Measurements from ENCODE around the gene FOXK1.

Gene FOXK1

DNA sequence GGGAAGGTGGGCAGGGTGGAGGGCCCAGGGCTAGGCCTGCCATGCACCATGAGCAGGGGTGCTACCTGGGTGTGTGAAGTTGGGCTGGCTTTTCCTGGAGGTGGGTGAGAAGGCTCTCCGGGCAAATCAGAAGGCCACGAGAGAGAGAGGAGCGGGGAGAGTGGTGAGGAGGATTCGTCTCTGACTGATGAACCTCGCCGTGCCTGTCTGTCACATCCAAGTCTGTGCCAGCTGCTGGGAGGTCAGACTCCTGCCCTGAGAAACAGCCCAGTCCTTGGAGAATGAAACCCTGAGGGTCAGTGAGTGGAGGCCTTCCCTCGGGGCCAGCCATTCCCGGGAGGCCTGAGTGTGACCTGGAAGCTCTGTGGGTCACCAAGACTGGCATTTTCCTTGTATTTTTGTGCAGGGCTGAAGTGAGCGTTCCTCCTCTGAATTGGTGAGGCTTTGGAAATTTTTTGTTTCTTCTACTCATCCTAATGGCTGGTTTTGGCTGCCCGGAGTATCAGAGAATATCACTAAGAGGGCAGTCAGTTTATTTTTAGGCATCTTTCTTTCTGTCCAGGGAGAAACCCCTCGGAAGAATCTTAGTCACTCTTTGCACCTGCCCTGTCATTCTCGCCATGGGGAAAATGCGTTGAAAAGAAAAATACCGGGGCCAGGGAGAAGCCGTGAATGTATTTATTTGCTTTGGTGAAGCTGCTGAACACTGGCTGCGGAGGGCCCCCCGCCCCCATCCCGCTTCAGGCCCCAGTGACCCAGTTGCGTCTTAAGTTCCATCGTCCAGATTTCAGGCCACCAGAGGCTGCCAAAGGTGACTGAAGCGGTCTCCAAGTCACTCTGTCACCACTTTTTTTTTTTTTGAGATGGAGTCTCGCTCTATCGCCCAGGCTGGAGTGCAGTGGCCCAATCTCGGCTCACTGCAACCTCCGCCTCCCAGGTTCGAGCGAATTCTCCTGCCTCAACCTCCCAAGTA lies 86.8 kb downstream of the FOXK1 start:
- DNase-seq, result no peak

DNA sequence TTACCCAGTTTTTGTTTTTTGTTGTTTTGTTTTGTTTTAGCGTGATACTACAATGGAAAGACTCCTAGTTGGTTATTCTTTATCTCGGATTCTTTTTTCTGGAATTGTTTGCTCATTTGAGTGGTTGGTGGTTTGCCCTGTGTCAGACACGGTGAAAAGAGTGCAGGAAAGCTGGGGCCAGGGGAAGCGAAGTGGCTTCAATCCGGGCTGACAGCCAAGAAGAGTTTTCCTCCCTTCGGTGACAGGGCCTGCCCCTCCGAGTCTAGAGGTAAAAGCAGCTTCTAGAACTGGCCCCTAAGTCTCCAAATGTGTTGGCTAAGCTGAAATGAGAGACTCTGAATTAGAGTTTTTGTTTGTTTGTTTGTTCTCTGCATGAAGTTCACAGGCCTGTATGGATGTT lies 87.7 kb downstream of the FOXK1 start:
- no peak for DNase-seq

DNA sequence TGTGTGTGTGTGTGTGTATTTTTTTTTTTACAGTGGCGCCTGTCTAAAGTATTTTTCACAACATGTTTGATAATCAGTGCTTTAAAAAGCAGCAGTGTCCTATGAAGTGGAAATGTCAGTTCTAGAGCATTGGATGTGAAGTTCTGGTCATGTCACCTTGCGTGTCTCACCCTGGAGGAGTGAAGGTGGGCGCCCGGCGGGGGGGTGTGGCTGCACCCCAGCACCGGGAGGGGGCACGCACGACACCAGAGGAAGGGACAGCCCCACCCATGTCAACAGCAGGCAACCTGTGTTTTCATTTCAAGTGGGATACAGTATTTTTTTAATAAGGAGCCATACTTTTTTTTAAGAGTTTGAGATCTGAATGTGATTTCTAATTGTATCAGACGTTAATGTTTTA lies 88.8 kb downstream of the FOXK1 start:
- DNase-seq, result no peak

DNA sequence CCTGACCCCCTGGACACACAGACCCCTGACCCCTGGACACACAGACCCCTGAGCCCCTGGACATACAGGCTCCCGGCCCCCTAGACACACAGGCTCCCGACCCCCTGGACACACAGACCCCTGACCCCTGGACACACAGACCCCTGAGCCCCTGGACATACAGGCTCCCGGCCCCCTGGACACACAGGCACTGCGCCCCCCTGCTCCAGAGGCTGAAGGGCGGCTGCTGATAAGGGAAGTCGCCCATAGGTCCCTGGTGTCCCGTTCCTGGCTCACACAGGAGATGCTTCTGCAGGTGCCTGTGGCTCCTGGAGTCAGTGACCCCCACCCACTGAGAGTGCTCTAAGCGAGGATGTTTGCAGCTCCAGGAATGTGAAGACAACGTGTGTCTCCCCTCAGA lies 89.6 kb downstream of the FOXK1 start:
- no peak for DNase-seq

DNA sequence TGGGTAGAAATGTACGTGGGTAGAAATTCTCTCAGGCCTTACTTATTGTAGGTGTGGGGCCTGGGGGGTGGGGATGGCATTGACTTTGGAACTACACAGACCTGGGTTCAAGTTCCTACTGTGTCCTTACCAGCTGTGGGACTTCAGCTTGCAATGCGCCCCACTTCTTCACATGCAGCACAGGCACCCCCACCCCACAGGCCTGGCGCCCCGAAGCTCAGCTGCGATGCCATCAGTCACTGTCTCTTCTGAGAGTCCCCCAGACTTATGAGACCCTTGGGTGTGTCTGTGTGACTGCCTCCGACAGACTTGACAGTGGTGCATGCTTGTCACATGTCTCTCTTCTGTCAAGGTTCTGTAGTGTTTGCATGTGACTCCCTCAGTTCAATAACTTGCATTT lies 90.2 kb downstream of the FOXK1 start:
- DNase-seq, result no peak

GRCh38 chr7:4774007-4774406 lies 91.9 kb downstream of the FOXK1 start:
- DNase-seq, result no peak

DNA sequence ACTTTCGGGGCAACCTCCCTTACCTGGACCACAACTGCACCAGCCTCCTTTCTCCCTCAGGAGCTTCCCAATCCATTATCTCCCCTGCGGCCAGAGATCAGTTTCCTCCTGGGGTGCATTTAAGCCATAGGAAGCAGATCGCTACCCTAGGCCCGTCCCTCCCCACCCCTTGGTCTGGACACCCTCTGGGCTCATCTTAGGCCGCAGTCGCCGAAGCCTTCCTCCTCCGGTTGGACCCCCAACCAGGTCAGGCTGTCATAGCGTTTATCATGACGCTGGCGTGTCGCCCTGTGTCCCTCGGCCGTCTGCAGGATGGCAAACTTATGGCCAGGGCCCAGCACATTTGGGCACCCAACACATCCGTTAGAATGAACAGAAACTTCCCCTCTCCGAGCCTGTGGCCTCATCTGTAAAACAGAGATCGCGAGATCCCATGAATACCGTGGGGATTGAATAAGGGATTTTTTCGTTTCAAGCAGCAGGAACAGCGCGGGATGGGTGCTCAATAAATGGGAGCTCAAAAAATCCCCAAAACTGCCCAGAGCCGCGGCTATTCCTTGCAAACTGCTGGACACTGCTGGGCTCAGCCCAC lies 92.7 kb downstream of the FOXK1 start:
- no peak for DNase-seq

- DNase-seq, result peak; percentile 55
These were observed 93.3 kb downstream of the FOXK1 start, which contains the start of gene AP5Z1 for GRCh38 chr7:4775250-4775847. TSS of gene AP5Z1 (plus strand) at chr7:4775623. CDS start at chr7:4775716, 93 bp downstream.

- DNase-seq, result no peak
These were observed 93.9 kb downstream of the FOXK1 start for GRCh38 chr7:4775848-4776623.

GRCh38 chr7:4779118-4779517 lies 97.0 kb downstream of the FOXK1 start:
- no peak for DNase-seq

GRCh38 chr7:4781366-4782069 lies 99.4 kb downstream of the FOXK1 start:
- no peak for DNase-seq

DNA sequence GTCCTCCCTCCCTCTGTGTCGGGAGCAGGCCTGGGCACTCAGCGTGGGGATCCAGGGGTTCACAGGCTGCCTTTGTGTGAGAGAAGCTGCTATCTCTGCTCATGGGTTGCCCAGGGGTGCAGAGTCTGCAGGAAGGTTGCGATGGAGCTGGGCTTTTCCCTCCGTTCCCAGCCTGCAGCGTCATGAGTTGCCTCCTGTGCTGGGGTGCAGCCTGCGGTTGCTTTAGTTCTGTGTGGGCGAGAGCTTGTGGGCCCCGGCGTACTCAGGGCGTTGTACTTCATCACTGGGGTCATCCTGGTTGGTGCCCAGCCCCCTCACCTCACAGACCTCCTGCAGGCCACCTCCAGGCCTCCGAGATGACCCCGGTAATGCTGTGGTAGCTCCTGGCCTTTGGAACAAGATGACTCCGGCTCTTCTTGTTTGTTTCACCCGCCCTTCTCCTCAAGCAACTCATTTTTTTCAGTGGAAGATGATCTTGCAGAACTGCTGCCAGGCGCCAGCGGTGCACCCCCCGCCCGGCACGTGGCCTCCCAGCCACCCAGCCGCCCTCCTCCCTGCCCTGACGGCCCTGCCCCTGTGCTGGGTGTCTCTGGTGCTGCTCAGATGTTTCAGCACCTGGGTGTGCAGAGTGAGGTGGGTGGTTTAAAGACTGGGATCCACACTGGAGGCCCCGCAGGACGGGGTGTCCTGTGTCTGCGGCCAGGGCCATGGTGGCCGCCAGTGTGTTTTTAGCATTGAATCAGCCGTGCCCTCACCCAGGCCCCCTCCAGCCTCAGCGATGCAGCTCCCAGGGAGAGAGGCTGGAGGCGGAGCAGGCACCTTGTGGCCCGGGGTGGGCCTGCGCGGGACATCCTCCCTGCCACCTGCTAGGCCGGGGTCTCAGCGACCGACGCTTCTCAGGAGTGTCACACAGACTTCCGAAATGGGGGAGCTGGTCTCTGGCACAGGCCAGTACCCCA lies 100.5 kb downstream of the FOXK1 start:
- DNase-seq, result no peak

- DNase-seq, result no peak
These were observed 101.2 kb downstream of the FOXK1 start for GRCh38 chr7:4783292-4783652.

DNA sequence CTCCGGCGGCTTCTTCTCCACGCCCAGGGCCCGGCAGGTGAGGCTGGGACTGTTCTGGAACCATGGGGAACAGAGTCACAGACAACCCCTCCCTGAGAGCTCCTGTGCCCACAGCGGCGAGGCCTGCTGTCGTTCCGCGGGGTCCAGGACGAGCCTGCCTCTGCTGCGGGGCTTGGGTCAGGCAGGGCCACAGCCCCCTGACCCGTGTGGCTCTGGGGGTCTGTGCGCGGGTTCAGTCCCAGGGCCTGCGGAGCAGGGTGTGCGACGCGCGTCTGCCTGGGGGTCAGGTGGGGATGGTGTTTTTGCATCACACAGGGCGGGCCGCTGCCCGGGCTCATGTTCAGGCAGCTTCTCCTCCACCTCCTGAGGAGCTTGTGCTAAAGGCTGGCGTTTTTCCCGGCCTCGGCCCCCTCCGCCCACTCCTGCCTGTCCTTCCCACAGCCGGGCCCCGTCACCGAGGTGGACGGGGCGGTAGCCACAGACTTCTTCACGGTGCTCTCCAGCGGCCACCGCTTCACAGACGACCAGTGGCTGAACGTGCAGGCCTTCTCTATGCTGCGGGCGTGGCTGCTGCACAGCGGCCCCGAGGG lies 101.8 kb downstream of the FOXK1 start:
- DNase-seq, result no peak

GRCh38 chr7:4784799-4785198 lies 102.7 kb downstream of the FOXK1 start:
- DNase-seq, result no peak

- no peak for DNase-seq
These were observed 103.3 kb downstream of the FOXK1 start for GRCh38 chr7:4785371-4785770.

- no peak for DNase-seq
These were observed 103.9 kb downstream of the FOXK1 start for GRCh38 chr7:4786015-4786414.

- DNase-seq, result no peak
These were observed 105.4 kb downstream of the FOXK1 start for GRCh38 chr7:4787541-4787940.

DNA sequence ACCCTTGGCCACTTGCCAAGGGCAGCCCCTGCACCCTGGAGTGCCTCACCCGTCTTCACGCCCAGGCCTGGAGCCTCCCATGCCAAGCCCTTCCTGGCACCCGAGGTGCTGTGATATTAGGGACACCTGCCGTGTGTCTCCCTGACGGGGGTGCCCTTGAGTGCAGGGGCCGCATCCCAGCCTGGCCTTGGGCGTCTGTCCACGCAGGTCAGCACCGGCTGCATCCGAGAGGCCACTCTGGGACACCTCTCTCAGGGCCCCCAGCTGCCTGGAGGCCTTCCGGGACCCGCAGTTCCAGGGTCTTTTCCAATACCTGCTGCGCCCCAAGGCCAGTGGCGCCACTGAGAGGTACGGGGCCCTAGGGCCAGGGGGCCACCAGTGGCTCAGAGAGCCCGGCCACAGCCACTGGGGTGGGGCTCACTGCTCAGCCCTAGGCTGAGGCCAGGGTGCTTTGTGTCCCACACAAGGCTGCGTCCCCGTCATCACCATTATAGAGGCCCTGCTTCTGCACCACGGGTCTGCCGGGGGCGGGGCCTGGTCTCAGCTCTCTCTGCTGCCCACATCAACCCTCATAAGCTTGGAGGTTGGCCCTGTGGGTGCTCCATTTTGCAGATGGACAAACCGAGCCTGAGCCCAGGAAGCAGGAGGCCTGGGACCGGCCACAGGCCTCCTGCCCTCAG lies 106.0 kb downstream of the FOXK1 start:
- DNase-seq, result no peak

DNA sequence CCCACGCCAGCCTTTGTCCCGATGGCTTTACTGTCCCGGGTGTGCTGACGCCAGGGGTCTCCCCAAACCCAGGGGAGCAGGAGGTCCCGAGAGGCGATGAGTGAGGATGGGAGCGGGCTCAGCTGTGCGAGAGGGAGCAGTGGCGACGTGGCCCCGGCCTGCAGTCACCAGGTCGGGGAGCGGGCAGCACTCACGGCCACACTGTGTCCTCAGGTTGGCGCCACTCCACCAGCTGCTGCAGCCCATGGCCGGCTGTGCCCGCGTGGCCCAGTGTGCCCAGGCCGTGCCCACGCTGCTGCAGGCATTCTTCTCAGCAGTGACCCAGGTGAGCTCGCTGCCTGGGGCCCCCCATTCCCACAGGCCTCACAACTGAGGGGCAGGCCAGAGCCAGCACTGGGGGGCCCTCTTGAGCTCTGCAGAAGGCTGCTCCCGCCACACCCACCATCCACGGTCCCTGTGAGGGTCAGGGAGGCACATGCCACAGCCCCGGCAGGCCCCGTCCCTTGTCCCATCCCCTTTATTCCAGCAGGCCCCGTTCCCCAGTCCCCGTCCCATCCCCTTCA lies 106.6 kb downstream of the FOXK1 start:
- DNase-seq, result no peak

Data from NCI-H524 treated with DMSO at 0.1 percent for 48 hours (cell line).